Hepatocyte (in vitro differentiated cells): ENCODE measurements around the gene ZNF44. TPM values are rescaled to one million over a fixed set of nuclear protein-coding genes. Genes with fewer than 3 reads are reported as not detected.

Source experiments
- DNase-seq: peaks from one replicate; pipeline ENCODE4 v3.0.0-alpha.2; 2016; ENCODE audit warnings: low spot score
- H2AFZ ChIP-seq: fragments of 200-600 bp; sonication (generic); 2 replicates; pipeline ENCODE4 v1.6.0; 2016; ENCODE audit warnings: antibody characterized with exemption, mild to moderate bottlenecking
- H3K27ac ChIP-seq: fragments of 200-600 bp; sonication (generic); 2 replicates; pipeline ENCODE4 v1.5.1; 2016; ENCODE audit warnings: mild to moderate bottlenecking
- H3K27me3 ChIP-seq: fragments of 200-600 bp; sonication (generic); 2 replicates; pipeline ENCODE4 v1.6.1; 2016
- H3K36me3 ChIP-seq: fragments of 200-600 bp; sonication (generic); replicated peaks from 2 replicates; pipeline ENCODE4 v1.5.1; 2016; ENCODE audit warnings: low read depth; ENCODE audit not compliant: insufficient read depth
- H3K4me1 ChIP-seq: fragments of 200-600 bp; sonication (generic); 2 replicates; pipeline ENCODE4 v1.5.1; 2016; ENCODE audit warnings: mild to moderate bottlenecking, moderate library complexity; ENCODE audit not compliant: insufficient read depth
- H3K4me2 ChIP-seq: fragments of 200-600 bp; sonication (generic); 2 replicates; pipeline ENCODE4 v1.6.0; 2016
- H3K4me3 ChIP-seq: fragments of 200-600 bp; sonication (generic); 2 replicates; pipeline ENCODE4 v1.5.1; 2016; ENCODE audit warnings: mild to moderate bottlenecking
- H3K79me2 ChIP-seq: fragments of 200-600 bp; sonication (generic); 2 replicates; pipeline ENCODE4 v1.6.0; 2017; ENCODE audit warnings: mild to moderate bottlenecking
- H3K9me2 ChIP-seq: fragments of 200-600 bp; sonication (generic); replicated peaks from 2 replicates; pipeline ENCODE4 v1.6.0; 2017; ENCODE audit warnings: mild to moderate bottlenecking; ENCODE audit not compliant: insufficient read depth
- H3K9me3 ChIP-seq: fragments of 200-600 bp; sonication (generic); 2 replicates; pipeline ENCODE4 v1.5.1; 2016; ENCODE audit warnings: low read depth, mild to moderate bottlenecking
- H4K20me1 ChIP-seq: fragments of 200-600 bp; sonication (generic); 2 replicates; pipeline ENCODE4 v1.6.0; 2016; ENCODE audit warnings: mild to moderate bottlenecking; ENCODE audit not compliant: insufficient read depth, poor library complexity, severe bottlenecking
- EZH2 ChIP-seq: fragments of 200-600 bp; sonication (generic); IDR thresholded peaks from 2 replicates; pipeline ENCODE4 v1.6.1; 2016; ENCODE audit warnings: antibody characterized with exemption, mild to moderate bottlenecking, borderline replicate concordance
- EZH2phosphoT487 ChIP-seq: fragments of 200-600 bp; sonication (generic); IDR thresholded peaks from one replicate; pipeline ENCODE4 v1.6.1; 2018; ENCODE audit warnings: antibody characterized with exemption, mild to moderate bottlenecking, low read depth, moderate library complexity; ENCODE audit not compliant: unreplicated experiment, severe bottlenecking
- whole genome bisulfite sequencing: methylation state at CpG from one replicate; pipeline ENCODE4 v1.1.6; 2016; ENCODE audit warnings: low lambda C conversion rate; ENCODE audit errors: missing lambda C conversion rate; 5-methylcytosine and 5-hydroxymethylcytosine counted together
- polyA plus RNA-seq: library from polyadenylated mRNA; unstranded; fragments of >200 nt; fragmentation: Nextera tagmentation; extraction: Ambion mirVana; gene quantifications from 2 replicates; pipeline ENCODE4 v1.2.1, GENCODE V29; 2016
- total RNA-seq: library from RNA; depleted of rRNA; stranded (reverse); fragments of >200 nt; gene quantifications from 2 replicates; pipeline ENCODE4 v1.2.3, GENCODE V29; 2014
- TF ChIP-seq, protein P1 (sequence below): fragments of 200-600 bp; sonication (generic); IDR thresholded peaks from 2 replicates; pipeline ENCODE4 v1.5.1; 2016; ENCODE audit warnings: antibody characterized with exemption, mild to moderate bottlenecking; ENCODE audit not compliant: poor library complexity

ZNF44 gene
- total and polyA plus RNA-seq, 2 experiments from 2014 or later = 9.9 to 10.9 TPM

DNA sequence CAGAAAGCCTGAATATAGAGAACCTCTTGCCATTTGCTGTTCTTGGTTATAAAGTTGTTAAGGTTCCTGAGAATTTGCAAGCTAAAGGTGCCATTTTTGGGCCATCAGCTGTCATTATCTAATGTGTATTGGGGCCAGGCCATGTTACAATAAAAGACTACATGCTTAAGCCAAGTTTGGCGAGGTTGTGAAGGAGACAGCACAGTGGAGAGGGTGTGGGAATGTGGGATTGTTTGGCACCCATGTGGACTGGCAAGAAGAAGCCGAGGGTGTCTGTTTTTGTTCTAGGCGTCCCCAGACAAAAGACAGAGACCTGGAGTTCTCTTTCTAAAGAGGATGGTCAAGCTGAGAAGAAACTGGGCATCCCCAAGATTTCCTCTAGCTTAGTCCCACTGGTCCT is 64.7 kb downstream of the ZNF44 start:
- no peak overlapping the region for H3K4me3 ChIP-seq
- no peak overlapping the region for H3K4me2 ChIP-seq
- H3K27me3 ChIP-seq = no peaks in the 10 kb centered on the region
- no peaks in the 10 kb centered on the region for H3K9me2 ChIP-seq
- no peak for DNase-seq
- H3K36me3 ChIP-seq = no peaks in the 10 kb centered on the region
- 92% methylated on average over 3 of the region's 3 CpGs for WGBS
- H3K4me1 ChIP-seq = no peaks in the 10 kb centered on the region
- H3K27ac ChIP-seq = no peak overlapping the region
- H3K79me2 ChIP-seq = no peaks in the 10 kb centered on the region
- H3K9me3 ChIP-seq = no peaks in the 10 kb centered on the region
- no peak overlapping the region for H2AFZ ChIP-seq
- no peaks in the 10 kb centered on the region for H4K20me1 ChIP-seq
- TF ChIP-seq, protein P1, sequence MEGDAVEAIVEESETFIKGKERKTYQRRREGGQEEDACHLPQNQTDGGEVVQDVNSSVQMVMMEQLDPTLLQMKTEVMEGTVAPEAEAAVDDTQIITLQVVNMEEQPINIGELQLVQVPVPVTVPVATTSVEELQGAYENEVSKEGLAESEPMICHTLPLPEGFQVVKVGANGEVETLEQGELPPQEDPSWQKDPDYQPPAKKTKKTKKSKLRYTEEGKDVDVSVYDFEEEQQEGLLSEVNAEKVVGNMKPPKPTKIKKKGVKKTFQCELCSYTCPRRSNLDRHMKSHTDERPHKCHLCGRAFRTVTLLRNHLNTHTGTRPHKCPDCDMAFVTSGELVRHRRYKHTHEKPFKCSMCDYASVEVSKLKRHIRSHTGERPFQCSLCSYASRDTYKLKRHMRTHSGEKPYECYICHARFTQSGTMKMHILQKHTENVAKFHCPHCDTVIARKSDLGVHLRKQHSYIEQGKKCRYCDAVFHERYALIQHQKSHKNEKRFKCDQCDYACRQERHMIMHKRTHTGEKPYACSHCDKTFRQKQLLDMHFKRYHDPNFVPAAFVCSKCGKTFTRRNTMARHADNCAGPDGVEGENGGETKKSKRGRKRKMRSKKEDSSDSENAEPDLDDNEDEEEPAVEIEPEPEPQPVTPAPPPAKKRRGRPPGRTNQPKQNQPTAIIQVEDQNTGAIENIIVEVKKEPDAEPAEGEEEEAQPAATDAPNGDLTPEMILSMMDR = no peak
- no peak for TF ChIP-seq EZH2
- no peak for TF ChIP-seq EZH2phosphoT487

DNA sequence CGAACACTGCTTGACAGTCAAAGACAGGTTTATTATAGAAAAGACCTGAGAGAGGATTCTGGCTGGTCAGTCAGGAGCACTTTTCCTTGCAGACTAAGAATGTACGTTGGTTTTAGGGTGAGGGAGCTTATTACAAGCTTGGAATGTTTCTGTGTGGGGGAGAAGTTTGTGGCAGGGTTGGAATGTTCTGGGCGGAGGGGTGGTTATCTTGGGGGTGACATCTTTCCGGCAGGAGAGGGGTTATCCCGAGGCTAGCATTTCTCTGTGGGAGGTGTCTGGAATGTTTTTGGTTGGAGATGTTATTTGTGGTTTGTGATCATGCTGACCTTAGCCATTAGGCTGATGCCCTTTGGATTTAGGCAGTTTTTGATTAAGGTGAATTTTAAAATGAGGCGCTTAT is 70.0 kb downstream of the ZNF44 start:
- Histone ChIP-seq H3K27me3 (no peaks in the 10 kb centered on the region), H3K4me2 (no peak overlapping the region), H3K36me3 (no peaks in the 10 kb centered on the region), H3K4me3 (no peak overlapping the region), H3K4me1 (no peaks in the 10 kb centered on the region), H3K9me2 (no peaks in the 10 kb centered on the region), H3K79me2 (no peaks in the 10 kb centered on the region), H3K9me3 (peaks cover 6% of the 10 kb centered on the region), H3K27ac (no peak overlapping the region), H2AFZ (no peak overlapping the region), H4K20me1 (no peaks in the 10 kb centered on the region)
- TF ChIP-seq, protein P1 = no peak
- no peak for TF ChIP-seq EZH2
- no peak for TF ChIP-seq EZH2phosphoT487
- WGBS = over 99% methylated on average over 6 of the region's 6 CpGs
- no peak for DNase-seq

DNA sequence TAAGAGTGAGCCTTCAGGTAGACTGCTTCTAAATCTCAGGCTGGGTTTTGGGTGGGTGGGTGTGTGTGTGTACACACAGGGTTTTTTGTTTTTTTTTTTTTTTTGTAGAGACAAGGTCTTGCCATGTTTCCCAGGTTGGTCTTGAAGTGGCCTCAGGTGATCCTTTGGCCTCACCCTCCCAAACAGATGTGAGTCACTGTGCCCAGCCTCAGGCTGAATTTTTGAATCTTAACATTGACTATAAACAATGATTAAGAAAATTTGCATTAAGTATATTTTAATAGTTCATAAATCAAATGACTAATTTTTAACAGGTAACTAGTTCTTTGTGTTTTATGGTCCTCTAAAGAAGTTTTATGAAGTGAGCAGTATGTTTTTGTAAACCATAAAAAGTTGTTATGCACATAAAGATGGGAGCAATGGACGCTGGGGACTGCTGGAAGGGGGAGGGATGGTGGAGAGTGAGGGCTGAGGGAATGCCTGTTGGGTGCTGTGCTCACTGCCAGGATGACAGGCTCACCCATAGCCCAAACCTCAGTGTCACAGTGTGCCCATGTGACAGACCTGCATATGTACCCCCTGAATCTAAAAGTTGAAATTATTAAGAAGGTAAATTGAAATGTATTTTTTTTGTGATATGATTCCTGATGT is 71.6 kb downstream of the ZNF44 start:
- H3K27ac ChIP-seq = no peak overlapping the region
- DNase-seq = no peak
- WGBS = 100% methylated on average over 1 of the region's 1 CpG
- no peaks in the 10 kb centered on the region for H3K36me3 ChIP-seq
- H3K9me2 ChIP-seq = no peaks in the 10 kb centered on the region
- H3K79me2 ChIP-seq = no peaks in the 10 kb centered on the region
- H2AFZ ChIP-seq = no peak overlapping the region
- no peak overlapping the region for H3K4me3 ChIP-seq
- peaks cover 13% of the 10 kb centered on the region for H3K9me3 ChIP-seq
- no peaks in the 10 kb centered on the region for H3K27me3 ChIP-seq
- H4K20me1 ChIP-seq = no peaks in the 10 kb centered on the region
- H3K4me1 ChIP-seq = no peaks in the 10 kb centered on the region
- H3K4me2 ChIP-seq = no peak overlapping the region
- TF ChIP-seq, protein P1 = no peak
- TF ChIP-seq EZH2 (no peak), EZH2phosphoT487 (no peak)

Other genes with a start within 250 kb of the ZNF44 start
- gene ZNF878, start 241.9 kb downstream of the ZNF44 start, total RNA-seq = 0.32 and 0.77 TPM in 2 replicates
- 0.91 TPM in 1 of 2 replicates, not detected in the other for gene ZNF878, start 241.9 kb downstream of the ZNF44 start, polyA plus RNA-seq
- 11.2 and 13.8 TPM in 2 replicates for gene ZNF844, start 230.2 kb downstream of the ZNF44 start, total RNA-seq
- gene ZNF844, start 230.2 kb downstream of the ZNF44 start, polyA plus RNA-seq = 3.0 and 4.1 TPM in 2 replicates
- gene ZNF20, start 154.5 kb downstream of the ZNF44 start, total RNA-seq = 4.7 and 5.3 TPM in 2 replicates
- gene ZNF20, start 154.5 kb downstream of the ZNF44 start, polyA plus RNA-seq = 1.2 and 2.4 TPM in 2 replicates
- gene ZNF625, start 138.1 kb downstream of the ZNF44 start, total RNA-seq = 9.7 and 10.3 TPM in 2 replicates
- 1.8 and 2.3 TPM in 2 replicates for gene ZNF625, start 138.1 kb downstream of the ZNF44 start, polyA plus RNA-seq
- gene ZNF136, start 131.8 kb downstream of the ZNF44 start, total RNA-seq = 9.2 and 10.0 TPM in 2 replicates
- gene ZNF136, start 131.8 kb downstream of the ZNF44 start, polyA plus RNA-seq = 5.3 and 7.1 TPM in 2 replicates
- 4.0 and 5.7 TPM in 2 replicates for gene ZNF563, start 38.8 kb upstream of the ZNF44 start, total RNA-seq
- gene ZNF563, start 38.8 kb upstream of the ZNF44 start, polyA plus RNA-seq = 6.8 and 9.7 TPM in 2 replicates
- 3.6 and 5.9 TPM in 2 replicates for gene ZNF442, start 70.8 kb upstream of the ZNF44 start, total RNA-seq
- 1.3 and 4.4 TPM in 2 replicates for gene ZNF442, start 70.8 kb upstream of the ZNF44 start, polyA plus RNA-seq
- 4.9 and 7.1 TPM in 2 replicates for gene ZNF799, start 106.4 kb upstream of the ZNF44 start, total RNA-seq
- gene ZNF799, start 106.4 kb upstream of the ZNF44 start, polyA plus RNA-seq = 2.6 and 3.8 TPM in 2 replicates
- gene ZNF443, start 146.1 kb upstream of the ZNF44 start, total RNA-seq = 6.0 and 7.5 TPM in 2 replicates
- gene ZNF443, start 146.1 kb upstream of the ZNF44 start, polyA plus RNA-seq = 1.9 and 3.2 TPM in 2 replicates
- gene ZNF709, start 189.9 kb upstream of the ZNF44 start, total RNA-seq = 2.2 and 4.0 TPM in 2 replicates
- 0.63 and 1.0 TPM in 2 replicates for gene ZNF709, start 189.9 kb upstream of the ZNF44 start, polyA plus RNA-seq